ENCODE measurements around the gene APOD.

Gene APOD

GRCh38 chr3:195584543-195584870, 767 bp upstream of the APOD start:
- DNase-seq = no peak

- no peak for DNase-seq
Measured at GRCh38 chr3:195582947-195583346, 793 bp downstream of the APOD start.

DNA sequence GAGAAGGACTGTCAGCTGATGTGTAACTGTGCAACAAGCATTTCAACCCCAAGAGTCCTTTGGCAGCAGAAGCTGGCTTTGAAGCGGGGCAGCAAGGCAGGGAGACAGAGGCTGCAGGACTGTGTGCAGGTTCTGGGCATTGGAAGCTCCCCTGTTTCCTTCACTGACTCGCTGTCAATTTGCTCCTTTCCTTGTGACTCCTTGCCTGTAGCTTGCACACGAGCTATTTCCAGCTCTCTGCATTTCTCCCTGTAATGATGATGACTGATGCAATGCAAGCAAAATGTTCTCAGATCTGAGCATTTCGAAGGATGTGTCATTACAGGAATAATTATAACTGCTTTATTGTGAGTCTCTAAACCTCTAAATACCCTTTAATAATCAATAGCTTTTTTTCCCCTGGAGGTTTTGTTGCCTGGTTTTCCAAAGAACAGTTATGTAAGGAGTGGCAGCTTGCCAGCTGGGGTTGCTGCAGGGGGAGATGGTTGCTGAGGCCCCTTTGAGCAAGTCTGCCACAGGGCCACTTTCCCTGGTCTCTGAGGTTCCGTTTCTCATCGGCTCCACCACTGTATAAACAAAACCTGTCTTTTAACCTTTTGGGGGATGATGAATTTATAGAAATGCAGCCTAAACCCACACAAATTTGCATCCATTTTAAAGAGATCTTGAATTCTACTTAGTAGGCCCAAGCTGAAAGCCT, 2.8 kb downstream of the APOD start:
- DNase-seq = no peak

DNA sequence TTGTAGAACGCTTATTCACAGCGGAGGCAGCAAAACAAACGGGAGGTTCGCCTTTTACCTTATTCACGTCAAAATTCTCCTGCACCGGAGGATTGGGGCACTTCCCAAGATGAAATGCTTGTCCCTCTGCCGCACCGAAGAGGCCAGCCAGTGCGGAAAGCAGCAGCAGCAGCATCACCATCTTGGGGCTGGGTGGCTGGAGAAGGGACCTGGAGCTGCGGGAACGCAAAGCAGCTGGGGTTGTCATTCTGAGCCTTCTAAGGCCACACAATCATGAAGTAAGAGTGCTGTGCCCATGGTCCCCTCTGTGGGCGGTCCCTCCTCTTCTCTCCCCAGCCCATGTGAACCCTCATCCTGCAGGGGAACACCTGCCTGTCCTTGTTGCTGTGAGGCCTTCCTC, 4.5 kb downstream of the APOD start:
- no peak for DNase-seq

GRCh38 chr3:195578565-195578964, 5.2 kb downstream of the APOD start:
- DNase-seq = no peak

- DNase-seq = no peak
Measured at GRCh38 chr3:195577645-195578177, 6.0 kb downstream of the APOD start.

- no peak for DNase-seq
Measured at GRCh38 chr3:195574497-195575304, 9.0 kb downstream of the APOD start.

GRCh38 chr3:195573611-195574496, 9.9 kb downstream of the APOD start:
- no peak for DNase-seq

GRCh38 chr3:195571361-195571760, 12.4 kb downstream of the APOD start:
- DNase-seq = no peak

DNA sequence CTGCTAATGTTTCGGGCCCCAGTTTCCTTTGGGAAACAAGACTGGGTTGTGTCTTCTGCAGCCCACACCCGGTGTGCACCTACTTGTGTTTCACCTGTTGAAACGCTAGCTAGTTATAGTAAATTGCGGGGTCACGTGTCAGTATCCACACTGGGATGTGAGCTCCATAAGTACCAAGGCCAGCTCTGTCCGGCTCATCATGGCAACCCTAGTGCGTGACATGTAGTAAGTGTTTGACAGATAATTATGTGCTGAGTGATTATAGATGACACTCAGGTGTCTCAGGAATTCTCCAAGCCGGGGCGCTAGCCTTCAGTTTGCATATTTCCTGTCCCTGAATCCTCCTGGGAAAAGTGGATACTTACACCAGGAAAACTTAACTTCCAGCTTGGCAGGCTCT, 12.8 kb downstream of the APOD start:
- DNase-seq = no peak

DNA sequence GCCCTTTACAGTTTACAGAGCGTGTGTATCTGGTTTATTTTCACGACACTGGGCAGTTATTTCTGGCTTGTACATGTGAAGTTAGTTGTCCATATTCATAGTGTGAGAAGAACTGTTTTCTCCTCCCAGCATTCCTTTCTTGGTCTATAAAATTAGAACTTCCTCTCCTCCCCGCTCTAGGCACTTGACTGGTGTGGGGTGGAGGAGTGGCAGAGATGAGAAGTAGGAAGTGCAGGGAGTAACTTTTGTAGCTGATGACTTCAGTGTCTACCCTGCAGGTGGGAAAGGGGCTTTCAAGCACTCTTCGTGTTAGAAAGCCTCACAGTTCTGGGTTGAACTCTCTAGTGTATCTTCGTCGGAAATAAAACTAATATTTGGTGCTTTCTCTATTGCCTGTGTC, 13.4 kb downstream of the APOD start:
- DNase-seq = no peak

DNA sequence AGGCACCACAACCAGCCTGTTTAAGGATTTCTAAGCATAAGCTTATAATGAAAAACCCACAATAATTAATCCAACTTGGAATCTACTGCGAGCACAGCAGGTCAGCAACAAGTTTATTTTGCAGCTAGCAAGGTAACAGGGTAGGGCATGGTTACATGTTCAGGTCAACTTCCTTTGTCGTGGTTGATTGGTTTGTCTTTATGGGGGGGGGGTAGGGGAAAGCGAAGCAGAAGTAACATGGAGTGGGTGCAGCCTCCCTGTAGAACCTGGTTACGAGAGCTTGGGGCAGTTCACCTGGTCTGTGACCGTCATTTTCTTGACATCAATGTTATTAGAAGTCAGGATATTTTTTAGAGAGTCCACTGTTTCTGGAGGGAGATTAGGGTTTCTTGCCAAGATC, 15.1 kb downstream of the APOD start:
- no peak for DNase-seq

GRCh38 chr3:195566797-195567196, 16.9 kb downstream of the APOD start:
- no peak for DNase-seq

DNA sequence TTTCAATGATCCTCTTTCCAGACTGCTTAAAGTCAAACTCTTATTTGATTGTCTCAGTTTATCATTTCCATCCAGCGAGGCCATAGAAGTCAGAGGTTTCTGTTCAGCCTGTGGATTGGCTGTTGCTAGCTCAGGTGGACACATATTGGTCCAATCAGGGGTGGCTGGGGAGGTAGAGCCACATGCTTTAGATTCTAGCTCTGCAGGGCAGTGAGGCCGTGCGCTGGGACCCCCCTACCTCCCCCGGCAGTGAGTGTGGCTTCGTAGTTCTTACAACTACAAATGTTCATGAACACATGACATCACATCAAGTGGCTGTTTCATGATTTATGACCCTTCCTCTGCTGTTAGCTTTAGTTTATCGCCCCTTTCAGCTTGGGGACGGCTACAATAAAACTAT, 18.0 kb downstream of the APOD start:
- no peak for DNase-seq

DNA sequence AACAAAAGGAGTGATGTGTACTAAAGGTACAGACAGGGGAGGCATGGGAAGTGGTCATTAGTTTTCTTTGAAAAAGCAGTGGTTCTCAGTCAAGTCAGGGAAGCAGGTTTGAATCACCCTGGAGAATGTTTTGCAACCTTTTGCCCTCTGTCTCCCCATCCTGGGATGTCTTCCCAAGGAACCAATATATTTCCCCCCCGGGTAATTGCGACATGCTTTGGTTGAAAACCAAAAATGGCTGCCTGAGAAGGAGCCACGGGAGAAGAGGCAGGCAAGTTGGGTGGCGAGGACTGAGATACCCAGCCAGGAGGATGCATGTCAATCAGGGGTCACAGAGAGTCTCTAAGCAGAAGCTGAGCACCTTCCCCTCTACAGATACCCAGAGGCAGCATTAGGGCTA, 20.4 kb downstream of the APOD start:
- no peak for DNase-seq

DNA sequence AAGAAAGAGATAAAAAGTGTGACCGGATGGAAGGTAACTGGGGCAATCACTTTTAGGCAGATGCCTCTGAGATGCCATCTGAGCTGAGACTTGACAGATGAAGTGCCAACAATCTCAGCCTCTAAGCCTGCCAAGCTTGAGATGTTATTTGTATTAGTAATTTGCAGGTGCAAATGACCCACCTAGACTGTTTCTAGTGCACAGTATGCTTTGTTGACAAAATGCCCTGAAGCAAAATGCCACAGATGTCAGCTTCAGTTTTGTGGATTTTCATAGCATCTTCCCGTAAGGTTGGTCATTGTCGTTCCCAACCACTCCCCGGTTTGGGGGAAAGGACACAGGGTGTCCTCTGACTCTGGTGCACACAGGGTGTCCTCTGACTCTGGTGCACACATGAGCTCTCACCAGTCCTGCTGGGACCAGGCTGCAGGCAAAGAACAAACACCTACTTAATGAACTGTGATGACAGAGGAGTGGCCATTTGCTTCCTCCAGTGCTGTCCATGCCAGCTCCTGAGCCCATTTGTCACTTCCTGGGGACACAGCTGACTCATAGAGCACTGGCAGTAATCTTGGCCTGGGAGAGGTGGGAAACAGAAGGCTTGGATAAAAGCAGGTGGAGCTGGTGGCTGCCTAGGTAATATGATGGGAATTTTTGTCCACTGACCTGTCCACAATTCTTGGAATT, 23.9 kb downstream of the APOD start:
- DNase-seq = no peak

DNA sequence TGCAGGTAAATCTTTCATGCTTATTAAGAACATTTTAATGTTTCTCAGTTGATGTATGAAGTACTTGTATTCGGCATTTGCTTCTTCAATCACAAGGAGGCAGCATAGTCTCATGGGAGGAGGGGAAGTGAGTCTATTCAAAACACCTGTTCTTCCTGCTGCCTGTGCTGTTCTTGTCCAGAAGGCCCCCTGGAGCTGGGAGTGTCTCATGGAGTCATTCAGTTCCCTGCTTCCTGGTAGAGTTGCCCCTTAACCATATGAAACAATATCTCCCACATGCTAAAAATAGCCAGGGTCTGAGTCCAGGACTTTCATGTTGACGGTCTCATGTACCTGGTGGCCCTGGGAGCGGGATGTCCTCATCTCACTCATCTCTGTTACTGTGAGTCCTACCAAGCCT, 25.1 kb downstream of the APOD start:
- no peak for DNase-seq

- no peak for DNase-seq
Measured at GRCh38 chr3:195557322-195557721, 26.4 kb downstream of the APOD start.

DNA sequence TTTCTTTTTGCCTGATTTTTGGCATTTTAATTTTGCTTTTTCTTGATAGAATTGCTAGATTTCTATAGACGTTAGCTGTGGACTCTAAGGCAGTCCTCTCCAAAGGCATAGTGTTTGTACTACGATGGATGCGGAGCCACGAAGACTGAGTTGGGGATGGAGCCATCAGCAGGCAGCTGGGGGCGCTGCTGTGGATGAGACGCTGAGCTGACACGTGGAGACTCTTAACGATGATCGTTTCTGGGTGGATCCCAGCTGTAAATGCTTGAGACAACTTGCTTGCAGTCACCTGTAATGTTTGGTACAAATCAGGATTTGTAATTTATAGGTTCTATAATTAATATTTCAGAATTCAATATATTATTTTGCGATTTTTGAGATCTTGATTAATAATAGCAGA, 27.4 kb downstream of the APOD start:
- DNase-seq = no peak

- DNase-seq = no peak
Measured at GRCh38 chr3:195555110-195555509, 28.6 kb downstream of the APOD start.

GRCh38 chr3:195554458-195554857, 29.3 kb downstream of the APOD start:
- no peak for DNase-seq

DNA sequence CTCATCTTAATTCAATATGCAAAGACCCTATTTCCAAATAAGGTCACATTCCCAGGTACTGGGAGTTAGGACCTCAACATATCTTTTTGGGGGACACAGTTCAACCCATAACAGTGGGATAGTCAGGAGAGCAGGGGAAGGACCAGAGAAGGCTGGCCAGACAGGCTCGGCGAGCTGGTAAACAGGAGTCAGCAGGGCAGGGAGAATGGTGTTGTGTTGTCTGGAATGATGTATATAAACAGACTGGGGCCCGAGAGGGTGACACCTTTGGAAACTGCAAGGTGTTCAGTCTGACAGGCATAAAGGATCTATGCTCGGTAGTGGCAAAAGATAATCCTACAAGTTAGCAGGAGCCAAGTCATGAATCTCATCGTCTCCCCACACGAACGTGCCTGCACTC, 30.5 kb downstream of the APOD start:
- DNase-seq = no peak

Data from activated effector memory CD4-positive, alpha-beta T cell treated with Interleukin-2 at 50 U/mL for 16 hours (primary cell).